CMK (cell line): Measurements from ENCODE around the gene OR2C1.

Experiments used
- DNase-seq: peaks from one replicate; pipeline ENCODE4 v3.0.0-alpha.2; 2010; ENCODE audit warnings: low read depth

OR2C1 gene

DNA sequence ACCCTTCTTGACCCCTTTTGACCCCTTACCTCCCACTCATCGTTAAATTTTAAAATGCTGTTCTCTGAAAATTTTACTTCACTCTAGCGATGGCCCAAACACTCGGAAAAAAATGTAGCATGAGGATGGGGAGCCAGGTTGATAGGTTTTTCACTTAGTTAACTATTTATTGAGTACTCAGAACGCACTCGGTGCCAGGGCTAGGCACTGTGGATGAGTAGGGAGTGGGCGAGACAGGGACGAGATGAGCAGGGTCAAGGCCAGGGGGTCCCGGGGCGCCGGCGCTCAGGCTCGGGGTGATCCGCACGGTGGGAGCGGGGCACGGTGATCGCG lies 44.7 kb downstream of the OR2C1 start:
- no peak for DNase-seq

DNA sequence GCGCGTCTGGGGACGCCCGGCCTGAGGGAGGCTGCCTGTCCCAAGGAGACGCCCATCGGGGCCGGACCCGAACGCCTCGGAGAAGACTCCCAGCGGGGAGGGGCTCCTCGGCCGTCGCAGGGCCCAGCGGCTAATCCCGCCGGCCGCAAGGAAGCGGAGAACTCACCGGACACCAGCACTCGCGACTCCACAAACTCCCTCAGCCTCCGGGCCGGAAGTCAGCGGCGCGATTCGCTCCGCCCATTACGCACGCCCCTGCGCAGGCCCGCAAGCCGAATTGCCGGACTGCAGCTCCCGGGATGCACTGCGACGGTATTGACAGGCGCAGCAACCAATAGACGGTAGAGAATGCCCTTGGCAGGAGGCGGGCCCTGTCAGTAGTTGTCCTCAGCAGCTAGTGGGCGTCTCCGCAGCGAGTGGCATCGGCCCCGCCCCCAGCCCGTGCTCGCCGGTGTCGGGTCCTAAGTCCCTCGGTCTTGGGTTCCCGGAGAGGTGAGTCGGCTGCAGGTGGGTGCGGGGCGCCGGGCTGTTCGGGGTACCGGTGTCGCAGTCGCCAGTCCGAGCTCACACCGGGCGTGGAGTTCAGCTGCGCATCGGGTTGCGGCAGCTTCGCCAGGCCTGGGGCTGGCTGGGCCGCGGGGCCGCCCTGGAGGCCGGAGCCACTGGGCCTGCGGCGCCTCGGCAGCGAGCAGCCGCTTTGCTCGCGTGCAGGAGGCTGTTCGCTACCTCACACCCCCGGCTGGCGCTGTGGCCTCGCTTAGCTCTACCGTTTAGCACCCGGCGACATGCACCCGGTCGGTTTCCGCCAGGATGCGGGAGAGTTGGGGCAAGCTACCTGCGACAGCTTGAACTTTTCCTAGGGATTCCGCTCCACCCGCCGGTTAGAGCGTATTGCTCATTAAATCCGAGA lies 45.3 kb downstream of the OR2C1 start, which contains the start of the genes ZNF174 and ZSCAN32:
Gene ZNF174, plus strand, starts transcription at position 437 of the 910 bp plus-strand sequence. CDS start 790 bp downstream, outside the sequence.
Gene ZSCAN32, minus strand, starts transcription at position 226 of the 910 bp plus-strand sequence. CDS start 3,447 bp downstream, outside the sequence.
- peak; percentile 97 for DNase-seq

DNA sequence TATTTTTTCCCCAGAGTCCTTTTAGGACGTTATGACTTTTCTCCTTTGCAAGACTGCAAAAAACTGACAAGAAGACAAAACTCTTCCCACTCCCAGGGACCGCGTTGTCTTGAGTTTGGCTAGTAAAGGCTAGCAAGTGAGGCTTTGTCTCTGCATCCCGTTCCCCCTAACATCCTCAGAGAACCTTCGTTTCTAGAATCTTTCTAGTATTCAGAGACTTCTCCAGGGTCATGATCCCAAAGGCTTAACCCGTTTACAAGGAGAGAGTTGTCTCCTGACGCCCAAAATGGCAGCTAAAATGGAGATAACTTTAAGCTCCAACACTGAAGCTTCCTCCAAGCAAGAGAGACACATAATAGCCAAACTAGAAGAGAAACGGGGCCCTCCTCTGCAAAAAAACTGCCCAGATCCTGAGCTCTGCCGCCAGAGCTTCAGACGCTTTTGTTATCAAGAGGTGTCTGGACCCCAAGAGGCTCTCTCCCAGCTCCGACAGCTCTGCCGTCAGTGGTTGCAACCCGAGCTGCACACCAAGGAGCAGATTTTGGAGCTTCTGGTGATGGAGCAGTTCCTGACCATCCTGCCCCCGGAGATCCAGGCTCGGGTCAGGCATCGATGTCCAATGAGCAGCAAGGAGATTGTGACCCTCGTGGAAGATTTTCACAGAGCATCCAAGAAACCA lies 46.2 kb downstream of the OR2C1 start:
- no peak for DNase-seq
